Measurements from ENCODE around the gene DAZAP1.

GRCh38 chr19:1410136-1410786 lies 2.9 kb downstream of the DAZAP1 start:
- TF ChIP-seq YY1 (IDR thresholded peaks at IDR 0.05; ENCODE audit: insufficient read depth, insufficient read length) (no peak), ZNF274 (IDR thresholded peaks at IDR 0.05; ENCODE audit: low read depth, low read length) (no peak), SUZ12 (IDR thresholded peaks at IDR 0.05; ENCODE audit: extremely low read depth, insufficient read depth, insufficient read length) (no peak)
